B cell (primary cell): ENCODE measurements around the gene ZBTB43. TPM values are rescaled to one million over a fixed set of nuclear protein-coding genes. Genes with fewer than 3 reads are reported as not detected.

ENCODE experiments used
- ATAC-seq: fragments of 200-7000 bp; cut with Tn5 transposase; one replicate; pipeline ENCODE4 v1.10.0; 2021; ENCODE audit warnings: low read depth, mild to moderate bottlenecking, moderate number of reproducible peaks, moderate library complexity
- CTCF ChIA-PET: fragments of 350-600 bp; sonication (Branson Sonifier 250); formaldehyde crosslinking; loops from one replicate; lab custom pipeline; 2021; ENCODE audit warnings: antibody characterized with exemption, inconsistent platforms; lab: Charles Lee
- POLR2A ChIA-PET: fragments of 350-600 bp; sonication (Branson Sonifier 250); formaldehyde crosslinking; loops from one replicate; lab custom pipeline; 2021; ENCODE audit warnings: antibody characterized with exemption; lab: Charles Lee
- DNase-seq: peaks from one replicate; pipeline ENCODE4 v3.0.0; 2013
- H2AFZ ChIP-seq: 2 replicates; pipeline ENCODE4 v1.6.1; 2012; ENCODE audit warnings: mild to moderate bottlenecking, low read depth, low read length; ENCODE audit not compliant: insufficient read depth, poor library complexity, severe bottlenecking
- H3K27ac ChIP-seq, 2 donors: 1 replicate in 1 of 2; 2 replicates in 1 of 2; pipeline ENCODE4 v1.5.1; 2012 to 2013; ENCODE audit warnings: low read length in 2 of 2, mild to moderate bottlenecking in 2 of 2, moderate library complexity in 1 of 2
- H3K27me3 ChIP-seq, 4 experiments: fragments of 200-600 bp in 1 of 4; sonication (generic) in 1 of 4; replicated peaks in 1 of 4; 1 replicate in 2 of 4; 2 replicates in 2 of 4; pipeline versions ENCODE4 v1.6.1 to v1.7.0; 2013 to 2016; ENCODE audit warnings: low read length in 3 of 4, mild to moderate bottlenecking in 2 of 4, mixed read lengths in 1 of 4, moderate library complexity in 1 of 4; ENCODE audit not compliant: insufficient read depth in 4 of 4, control insufficient read depth in 3 of 4; ENCODE audit errors: control extremely low read depth in 1 of 4
- H3K36me3 ChIP-seq, 2 experiments: replicated peaks in 1 of 2; 1 replicate in 1 of 2; 2 replicates in 1 of 2; pipeline versions ENCODE4 v1.6.1 to v1.7.1; 2013; ENCODE audit warnings: low read length in 1 of 2; ENCODE audit not compliant: insufficient read depth in 2 of 2, control insufficient read depth in 1 of 2; ENCODE audit errors: control extremely low read depth in 1 of 2, extremely low read depth in 1 of 2
- H3K4me1 ChIP-seq, 2 donors: fragments of 200-600 bp in 1 of 2; sonication (generic) in 1 of 2; 1 replicate in 1 of 2; 2 replicates in 1 of 2; pipeline versions ENCODE4 v1.5.1 to v1.6.1; 2013 to 2017; ENCODE audit warnings: low read length in 2 of 2; ENCODE audit not compliant: control insufficient read depth in 2 of 2, insufficient read depth in 2 of 2
- H3K4me2 ChIP-seq: replicated peaks from 2 replicates; pipeline ENCODE3; 2012; ENCODE audit warnings: mild to moderate bottlenecking, low read depth, low read length; ENCODE audit not compliant: poor library complexity, severe bottlenecking
- H3K4me3 ChIP-seq, 5 experiments: fragments of 200-600 bp in 1 of 5; sonication (generic) in 1 of 5; 1 replicate in 3 of 5; 2 replicates in 2 of 5; pipeline versions ENCODE4 v1.5.1 to v1.7.0; 2011 to 2016; ENCODE audit warnings: low read length in 4 of 5, mild to moderate bottlenecking in 4 of 5, low read depth in 2 of 5, control low read depth in 1 of 5, moderate library complexity in 1 of 5; ENCODE audit not compliant: insufficient read depth in 1 of 5; ENCODE audit errors: control extremely low read depth in 1 of 5, extremely low read depth in 1 of 5
- H3K79me2 ChIP-seq: fragments of 200-600 bp; sonication (generic); one replicate; pipeline ENCODE4 v1.6.0; 2016; ENCODE audit warnings: low read length; ENCODE audit not compliant: control insufficient read depth, insufficient read depth
- H3K9ac ChIP-seq: fragments of 200-600 bp; sonication (generic); 2 replicates; pipeline ENCODE4 v1.6.1; 2017; ENCODE audit warnings: mild to moderate bottlenecking, low read length, moderate library complexity
- H3K9me3 ChIP-seq, 3 donors: one replicate each; pipeline versions ENCODE4 v1.6.1 to v1.7.1; 2013; ENCODE audit warnings: low read length in 2 of 3; ENCODE audit not compliant: control insufficient read depth in 2 of 3, insufficient read depth in 1 of 3; ENCODE audit errors: control extremely low read depth in 1 of 3
- H4K20me1 ChIP-seq: 2 replicates; pipeline ENCODE4 v1.6.0; 2012; ENCODE audit warnings: mild to moderate bottlenecking, low read length; ENCODE audit not compliant: insufficient read depth, control insufficient read depth, poor library complexity, severe bottlenecking
- H3K27ac Mint-ChIP-seq: one replicate; pipeline ENCODE4 v1.8.0; 2021; ENCODE audit warnings: mixed read lengths
- H3K27me3 Mint-ChIP-seq: one replicate; pipeline ENCODE4 v1.8.0; 2021; ENCODE audit warnings: mixed read lengths
- H3K4me1 Mint-ChIP-seq: one replicate; pipeline ENCODE4 v1.8.0; 2021; ENCODE audit warnings: mixed read lengths
- H3K4me3 Mint-ChIP-seq: one replicate; pipeline ENCODE4 v1.8.0; 2021; ENCODE audit warnings: mixed read lengths
- H3K9me3 Mint-ChIP-seq: one replicate; pipeline ENCODE4 v1.8.0; 2022; ENCODE audit warnings: mixed read lengths; ENCODE audit not compliant: insufficient read depth
- EZH2 ChIP-seq: IDR thresholded peaks from 2 replicates; pipeline ENCODE4 v1.6.1; 2012; ENCODE audit warnings: borderline replicate concordance, low read depth, mild to moderate bottlenecking, moderate library complexity, low read length; ENCODE audit not compliant: insufficient read depth, poor library complexity, severe bottlenecking
- WGBS: methylation state at CpG from one replicate; pipeline ENCODE4 v1.1.5; 2013; ENCODE audit warnings: missing lambda C conversion rate; ENCODE audit not compliant: insufficient coverage; 5-methylcytosine and 5-hydroxymethylcytosine counted together
- intact Hi-C: fragments of 100-400 bp; cut with micrococcal nuclease; formaldehyde crosslinking; loops from one replicate; pipeline ENCODE4 v1.10.0; 2022
- polyA plus RNA-seq: library from polyadenylated mRNA; depleted of rRNA; stranded (reverse); fragments of >200 nt; gene quantifications from 2 replicates; pipeline ENCODE4 v1.2.3, GENCODE V29; 2012
- total RNA-seq, 2 donors: library from RNA; stranded (reverse); fragments of 120-200 nt in 1 of 2; gene quantifications; 1 replicate in 1 of 2; 2 replicates in 1 of 2; pipeline versions ENCODE4 v1.2.3 to v1.2.4, GENCODE V29; 2013 to 2022
- TF ChIP-seq, protein P1 (sequence below): fragments of 200-600 bp; IDR thresholded peaks from one replicate; pipeline ENCODE4 v1.8.0; 2022; ENCODE audit warnings: antibody characterized with exemption, mild to moderate bottlenecking

Gene ZBTB43
- total and polyA plus RNA-seq, 2 donors (not counting 1 experiment from before 2014, with no cell fraction given), result 7.0 to 20.2 TPM

DNA sequence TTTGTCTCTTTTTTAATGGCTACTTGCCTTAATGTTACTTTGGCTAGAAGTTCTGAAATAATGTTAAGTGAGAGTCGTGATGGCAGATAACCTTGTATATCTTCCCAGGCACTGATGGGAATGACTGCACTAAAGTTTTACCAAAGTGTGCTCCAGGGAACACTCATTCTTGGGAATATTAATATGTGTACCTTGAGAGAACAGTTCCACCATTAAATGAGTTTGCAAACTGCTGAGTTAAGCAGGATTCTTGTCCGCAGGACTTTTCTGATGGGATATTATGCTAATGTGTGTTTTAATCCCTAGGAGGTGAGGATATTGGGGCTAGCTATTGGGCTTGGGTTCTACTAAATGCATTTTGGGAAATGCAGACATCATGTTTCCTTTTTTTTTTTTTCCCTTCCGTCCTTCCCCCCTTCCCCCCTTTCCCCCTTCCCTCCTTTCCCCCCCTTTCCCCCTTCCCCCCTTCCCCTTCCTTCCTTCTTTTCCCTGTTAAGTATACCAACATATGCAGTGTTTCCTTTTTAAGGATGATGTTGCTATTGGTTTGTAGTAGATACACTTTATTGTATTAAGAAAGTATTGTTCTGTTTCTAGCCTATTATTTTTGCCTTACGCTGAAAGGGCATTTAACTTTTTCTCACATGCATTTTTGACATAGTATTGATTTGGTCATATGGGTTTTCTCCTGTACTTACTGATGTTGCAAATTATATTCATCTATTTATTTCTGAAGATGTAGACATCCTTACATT, 71.1 kb downstream of the ZBTB43 start:
- no peak for DNase-seq
- Mint-ChIP-seq H3K4me1 (peaks cover 28% of the 10 kb centered on the region), H3K4me3 (no peak overlapping the region), H3K27ac (no peak overlapping the region), H3K9me3 (no peaks in the 10 kb centered on the region), H3K27me3 (no peaks in the 10 kb centered on the region)
- Histone ChIP-seq H3K4me1 (no peaks in the 10 kb centered on the region), H3K27me3 (no peaks in the 10 kb centered on the region), H3K9me3 (no peaks in the 10 kb centered on the region), H3K4me3 (no peak overlapping the region), H3K27ac (no peak overlapping the region), H3K9ac (no peak overlapping the region), H3K79me2 (peaks cover 53% of the 10 kb centered on the region), H4K20me1 (peaks cover 26% of the 10 kb centered on the region), H2AFZ (no peak overlapping the region), H3K4me2 (no peak overlapping the region), H3K36me3 (peaks cover 3 to 19% of the 10 kb centered on the region in 2 experiments)
- intact Hi-C loops, result no loop called here
- CTCF ChIA-PET, result no interaction called here
- WGBS, result 100% methylated on average over 2 of the region's 4 CpGs
- POLR2A ChIA-PET, result no interaction called here
- TF ChIP-seq, protein P1, sequence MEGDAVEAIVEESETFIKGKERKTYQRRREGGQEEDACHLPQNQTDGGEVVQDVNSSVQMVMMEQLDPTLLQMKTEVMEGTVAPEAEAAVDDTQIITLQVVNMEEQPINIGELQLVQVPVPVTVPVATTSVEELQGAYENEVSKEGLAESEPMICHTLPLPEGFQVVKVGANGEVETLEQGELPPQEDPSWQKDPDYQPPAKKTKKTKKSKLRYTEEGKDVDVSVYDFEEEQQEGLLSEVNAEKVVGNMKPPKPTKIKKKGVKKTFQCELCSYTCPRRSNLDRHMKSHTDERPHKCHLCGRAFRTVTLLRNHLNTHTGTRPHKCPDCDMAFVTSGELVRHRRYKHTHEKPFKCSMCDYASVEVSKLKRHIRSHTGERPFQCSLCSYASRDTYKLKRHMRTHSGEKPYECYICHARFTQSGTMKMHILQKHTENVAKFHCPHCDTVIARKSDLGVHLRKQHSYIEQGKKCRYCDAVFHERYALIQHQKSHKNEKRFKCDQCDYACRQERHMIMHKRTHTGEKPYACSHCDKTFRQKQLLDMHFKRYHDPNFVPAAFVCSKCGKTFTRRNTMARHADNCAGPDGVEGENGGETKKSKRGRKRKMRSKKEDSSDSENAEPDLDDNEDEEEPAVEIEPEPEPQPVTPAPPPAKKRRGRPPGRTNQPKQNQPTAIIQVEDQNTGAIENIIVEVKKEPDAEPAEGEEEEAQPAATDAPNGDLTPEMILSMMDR, result no peak
- TF ChIP-seq EZH2, result no peak
- no peak for ATAC-seq

DNA sequence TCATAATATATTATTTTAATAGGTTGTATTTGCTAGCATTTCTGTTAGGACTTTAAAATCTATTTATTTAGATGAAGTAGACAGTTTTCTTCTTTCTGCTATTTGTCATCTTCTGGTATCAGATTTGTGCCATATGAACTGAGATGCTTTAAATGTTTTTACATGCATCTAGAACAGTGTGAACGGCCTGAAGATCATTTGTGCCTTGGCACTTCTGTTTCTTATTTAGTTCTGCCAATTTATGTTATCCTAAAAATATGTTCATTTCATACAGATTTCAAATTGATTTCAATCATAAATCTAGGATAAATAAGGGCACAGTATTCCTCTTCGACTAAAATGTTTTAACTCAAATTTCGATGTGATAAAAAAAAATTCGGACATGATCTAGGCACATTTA, 71.7 kb downstream of the ZBTB43 start:
- Histone ChIP-seq H3K27me3 (no peaks in the 10 kb centered on the region), H3K9ac (no peak overlapping the region), H3K79me2 (peaks cover 52% of the 10 kb centered on the region), H3K4me3 (no peak overlapping the region), H3K9me3 (no peaks in the 10 kb centered on the region), H3K4me1 (no peaks in the 10 kb centered on the region), H3K27ac (no peak overlapping the region), H3K4me2 (no peak overlapping the region), H2AFZ (no peak overlapping the region), H3K36me3 (peaks cover 3 to 23% of the 10 kb centered on the region in 2 experiments), H4K20me1 (peaks cover 28% of the 10 kb centered on the region)
- no peaks in the 10 kb centered on the region for H3K9me3 Mint-ChIP-seq
- POLR2A ChIA-PET, result interaction anchor here (0.7 kb wide), 1 partner anchor 348 kb away, joined by 3 read pairs; no protein-coding TSS in a partner anchor
- CTCF ChIA-PET, result no interaction called here
- intact Hi-C loops, result no loop called here
- peaks cover 28% of the 10 kb centered on the region for H3K4me1 Mint-ChIP-seq
- TF ChIP-seq, protein P1, result no peak
- TF ChIP-seq EZH2, result no peak
- H3K27me3 Mint-ChIP-seq, result no peaks in the 10 kb centered on the region
- 93% methylated on average over 3 of the region's 4 CpGs for WGBS
- no peak overlapping the region for H3K27ac Mint-ChIP-seq
- DNase-seq (no peak), ATAC-seq (no peak)
- H3K4me3 Mint-ChIP-seq, result no peak overlapping the region
